Measurements from ENCODE around the gene CPT1C. TPM values are rescaled to one million over a fixed set of nuclear protein-coding genes. Genes with fewer than 3 reads are reported as not detected.

The CPT1C gene
- total and polyA plus RNA-seq, 2 of the 8 experiments (the other 6 are each of a cell fraction or from before 2014, with no cell fraction given): 79.6 to 91.8 TPM

- H3K23me2 ChIP-seq (ENCODE audit: low read depth, low read length): peaks cover 7% of the 10 kb centered on the region
- H2BK5ac ChIP-seq (ENCODE audit: low read depth, low read length): no peak overlapping the region
- FAIRE-seq (no peak), DNase-seq (ENCODE audit: low read depth in 1 of 2, low spot score in 2 of 2) (no peak)
- no peaks in the 10 kb centered on the region for H3K9me3 ChIP-seq (ENCODE audit: insufficient read depth in 2 of 2, low read depth in 1 of 2, low read length in 1 of 2)
- H3K18ac ChIP-seq (ENCODE audit: extremely low read depth, low read length): peak overlapping the region; percentile 78
- no peaks in the 10 kb centered on the region for H3K36me3 ChIP-seq (ENCODE audit: control insufficient read depth in 2 of 4, insufficient read depth in 4 of 4, low read length in 3 of 4)
- H3K4ac ChIP-seq (replicated peaks; ENCODE audit: insufficient read length, low read depth, low read length): peak overlapping the region; percentile 69
- H3K79me1 ChIP-seq (ENCODE audit: low read depth, low read length): no peaks in the 10 kb centered on the region
- no peak overlapping the region for H4K5ac ChIP-seq (ENCODE audit: insufficient read length, low read depth, low read length)
- no peak overlapping the region for H3K14ac ChIP-seq (ENCODE audit: insufficient read length)
- WGBS, 2 experiments (ENCODE audit: extremely low coverage in 1 of 2, insufficient coverage in 1 of 2, insufficient read length in 1 of 2, insufficient replicate concordance in 2 of 2, low coverage in 1 of 2, low lambda C conversion rate in 2 of 2, missing lambda C conversion rate in 1 of 2): 90% methylated on average over 16 of the region's 16 CpGs; no CpG with 5 or more reads in 1 of the 2 experiments
- no peak overlapping the region for H3K27ac ChIP-seq (ENCODE audit: low read depth, low read length)
- H4K91ac ChIP-seq (replicated peaks; ENCODE audit: insufficient read length, low read length): no peak overlapping the region
- no peaks in the 10 kb centered on the region for H3K27me3 ChIP-seq (replicated peaks in 1 of 4; ENCODE audit: control insufficient read depth in 3 of 4, extremely low read depth in 1 of 4, insufficient read depth in 3 of 4, low read length in 3 of 4)
- H2BK15ac ChIP-seq (ENCODE audit: low read length): no peak overlapping the region; the same call in 1 of the 2 replicates
- no peak overlapping the region for H2AFZ ChIP-seq (ENCODE audit: low read length)
- no peak overlapping the region for H3K4me3 ChIP-seq (ENCODE audit: extremely low read depth in 1 of 4, insufficient read depth in 2 of 4, low read depth in 3 of 4, low read length in 4 of 4)
- H3K4me1 ChIP-seq (replicated peaks in 1 of 4; ENCODE audit: control insufficient read depth in 3 of 4, insufficient read depth in 4 of 4, low read length in 3 of 4): peaks cover 0 to 6% (median 3%) of the 10 kb centered on the region in 4 experiments; a peak in 3 of 7 replicates
- H2BK12ac ChIP-seq (ENCODE audit: low read depth, low read length): no peak overlapping the region
- no peaks in the 10 kb centered on the region for H4K20me1 ChIP-seq (replicated peaks in 1 of 2; ENCODE audit: control insufficient read depth in 1 of 2, insufficient read depth in 2 of 2, low read length in 2 of 2)
- H2BK20ac ChIP-seq (ENCODE audit: low read length): 0 out of 2 replicates have a peak overlapping the region, but pooled peaks have one; percentile 18
- H4K8ac ChIP-seq (ENCODE audit: extremely low read depth, insufficient read depth, low read length): peak overlapping the region; percentile 14; the same call in 1 of the 2 replicates
- H3K56ac ChIP-seq (replicated peaks; ENCODE audit: insufficient read length, low read depth, low read length): no peak overlapping the region
- H3K79me2 ChIP-seq (ENCODE audit: control insufficient read depth in 1 of 2, insufficient read depth in 2 of 2, low read length in 2 of 2): no peaks in the 10 kb centered on the region
- no peak overlapping the region for H3K4me2 ChIP-seq (ENCODE audit: insufficient read depth in 1 of 2, low read depth in 2 of 2, low read length in 2 of 2)
- POLR2A ChIA-PET (ENCODE audit: partially characterized antibody): interaction anchor here (0.5 to 1.2 kb wide), 4 partner anchors 13 to 72 kb away, joined by 3 to 4 read pairs (median 4); partner anchors contain the start of gene ADM5
- no peak overlapping the region for H3K9ac ChIP-seq (replicated peaks in 1 of 4; ENCODE audit: extremely low read depth in 1 of 4, low read depth in 3 of 4, low read length in 3 of 4)
- H2BK120ac ChIP-seq (replicated peaks; ENCODE audit: low read depth, low read length): no peak overlapping the region
- no peak overlapping the region; the same call in 1 of the 2 replicates for H2AK5ac ChIP-seq (ENCODE audit: low read depth, low read length)
- no peak overlapping the region for H3K23ac ChIP-seq (ENCODE audit: insufficient read length)
- CTCF ChIA-PET (ENCODE audit: partially characterized antibody): interaction anchor here (1.1 to 4.4 kb wide), 4 partner anchors 12 to 77 kb away, joined by 3 to 27 read pairs (median 6); no protein-coding TSS in a partner anchor
- TF ChIP-seq KDM5A (IDR thresholded peaks at IDR 0.05; ENCODE audit: low read length): no peak
- TF ChIP-seq MAFK (IDR thresholded peaks at IDR 0.05; ENCODE audit: low read depth, low read length): no peak
- no peak for TF ChIP-seq TEAD4 (IDR thresholded peaks at IDR 0.05; ENCODE audit: low read depth, low read length)
- no peak for TF ChIP-seq GABPA (IDR thresholded peaks at IDR 0.05; ENCODE audit: borderline replicate concordance, insufficient read depth, low read length)
- no peak for TF ChIP-seq RBBP5 (IDR thresholded peaks at IDR 0.05; ENCODE audit: borderline replicate concordance, low read depth, low read length)
- TF ChIP-seq BACH1 (IDR thresholded peaks at IDR 0.05; ENCODE audit: low read length): no peak
- TF ChIP-seq CTCF (IDR thresholded peaks at IDR 0.05; ENCODE audit: control extremely low read depth in 1 of 3, insufficient read depth in 1 of 3, low read depth in 1 of 3, low read length in 3 of 3): peak in 1 of 3 experiments; percentile 34; a peak in 2 of 4 replicates
- TF ChIP-seq TBP (IDR thresholded peaks at IDR 0.05; ENCODE audit: low read depth, low read length): no peak
- TF ChIP-seq RAD21 (IDR thresholded peaks at IDR 0.05 in 1 of 2, conservative IDR thresholded peaks at IDR 0.05 in 1 of 2; ENCODE audit: low read depth in 2 of 2, low read length in 2 of 2): peak; percentile 32 to 48; a peak in 2 of 4 replicates
Measured at GRCh38 chr19:49761625-49762311, 70.9 kb downstream of the CPT1C start.

Data from H1 (cell line).